ENCODE measurements around the gene RUSF1.
A peak's percentile ranks its signal among the peaks of the same experiment; 100 is the strongest.

RUSF1 gene

GRCh38 chr16:31471241-31471874 is 36.8 kb downstream of the RUSF1 start:
- DNase-seq (ENCODE audit: low read depth): no peak

- DNase-seq (ENCODE audit: low read depth): no peak
These were observed 37.6 kb downstream of the RUSF1 start for GRCh38 chr16:31470615-31471014.

GRCh38 chr16:31467858-31468257 is 40.3 kb downstream of the RUSF1 start:
- DNase-seq (ENCODE audit: low read depth): no peak

GRCh38 chr16:31467151-31467773 is 40.9 kb downstream of the RUSF1 start:
- DNase-seq (ENCODE audit: low read depth): no peak

- DNase-seq (ENCODE audit: low read depth): no peak
These were observed 41.8 kb downstream of the RUSF1 start for GRCh38 chr16:31466381-31466841.

GRCh38 chr16:31465788-31466370 is 42.3 kb downstream of the RUSF1 start:
- no peak for DNase-seq (ENCODE audit: low read depth)

- no peak for DNase-seq (ENCODE audit: low read depth)
These were observed 43.4 kb downstream of the RUSF1 start for GRCh38 chr16:31464781-31465260.

GRCh38 chr16:31464348-31464769 is 43.8 kb downstream of the RUSF1 start:
- DNase-seq (ENCODE audit: low read depth): no peak

GRCh38 chr16:31461921-31462804 is 46.0 kb downstream of the RUSF1 start:
- DNase-seq (ENCODE audit: low read depth): no peak

- no peak for DNase-seq (ENCODE audit: low read depth)
These were observed 46.8 kb downstream of the RUSF1 start for GRCh38 chr16:31461201-31461920.

- DNase-seq (ENCODE audit: low read depth): no peak
These were observed 47.6 kb downstream of the RUSF1 start for GRCh38 chr16:31460582-31461002.

- DNase-seq (ENCODE audit: low read depth): peak; percentile 99
These were observed 48.3 kb downstream of the RUSF1 start for GRCh38 chr16:31459687-31460581.

- DNase-seq (ENCODE audit: low read depth): peak; percentile 96
These were observed 49.1 kb downstream of the RUSF1 start, which contains the start of gene ARMC5 for GRCh38 chr16:31458844-31459686. Gene ARMC5 (plus strand): TSS chr16:31459501. CDS start chr16:31459525, 24 bp downstream.

- peak; percentile 55 for DNase-seq (ENCODE audit: low read depth)
These were observed 49.9 kb downstream of the RUSF1 start for GRCh38 chr16:31458073-31458843.

- DNase-seq (ENCODE audit: low read depth): no peak
These were observed 51.2 kb downstream of the RUSF1 start for GRCh38 chr16:31456988-31457360.

GRCh38 chr16:31455601-31456314 is 52.4 kb downstream of the RUSF1 start:
- DNase-seq (ENCODE audit: low read depth): no peak

GRCh38 chr16:31453255-31454204 is 54.7 kb downstream of the RUSF1 start:
- no peak for DNase-seq (ENCODE audit: low read depth)

Data from T-helper 22 cell (primary cell).